Activated T-helper 2 cell treated with anti-CD3 and anti-CD28 coated beads, Interferon-gamma antibody, Interleukin-2, Interleukin-4, amounts not matched to agents 10 μg/mL and 5 μg/mL and 100 μg/mL, durations not matched to agents 14 hours and 24 hours and 36 hours (primary cell): ENCODE data around the gene KIDINS220. TPM values are rescaled to one million over a fixed set of nuclear protein-coding genes. Genes with fewer than 3 reads are reported as not detected.
A peak's percentile ranks its signal among the peaks of the same experiment; 100 is the strongest.

Source experiments
- DNase-seq: peaks from one replicate; pipeline ENCODE4 v3.0.0; 2021; ENCODE audit warnings: low spot score
- H3K27ac Mint-ChIP-seq: one replicate; pipeline ENCODE4 v1.8.0; 2021; ENCODE audit warnings: mixed read lengths
- H3K27me3 Mint-ChIP-seq: one replicate; pipeline ENCODE4 v1.8.0; 2021; ENCODE audit warnings: low read depth, mixed read lengths
- H3K36me3 Mint-ChIP-seq: one replicate; pipeline ENCODE4 v1.8.0; 2021; ENCODE audit warnings: low read depth, mixed read lengths
- H3K4me1 Mint-ChIP-seq: one replicate; pipeline ENCODE4 v1.8.0; 2021; ENCODE audit warnings: low read depth, mixed read lengths
- H3K4me3 Mint-ChIP-seq: one replicate; pipeline ENCODE4 v1.8.0; 2021; ENCODE audit warnings: low read depth, mild to moderate bottlenecking, moderate library complexity, mixed read lengths
- H3K9me3 Mint-ChIP-seq: one replicate; pipeline ENCODE4 v1.8.0; 2021; ENCODE audit warnings: mixed read lengths
- intact Hi-C: fragments of 100-400 bp; cut with micrococcal nuclease; formaldehyde crosslinking; loops from one replicate; pipeline ENCODE4 v1.15.1; 2023
- total RNA-seq: library from RNA; stranded (reverse); gene quantifications from 2 replicates; pipeline ENCODE4 v1.2.3, GENCODE V29; 2022

Gene KIDINS220
- 24.7 and 26.1 TPM in 2 replicates for total RNA-seq

GRCh38 chr2:8836971-8837794, at the start of gene KIDINS220:
TSS of gene KIDINS220 (minus strand) at chr2:8837613. CDS start at chr2:8827093, 10,520 bp downstream.
- Mint-ChIP-seq H3K27ac (peak within 1 kb of the TSS; percentile 96), H3K36me3 (no peaks in the 10 kb centered on the region), H3K9me3 (no peaks in the 10 kb centered on the region), H3K27me3 (peaks cover 13% of the 10 kb centered on the region), H3K4me1 (peaks cover 18% of the 10 kb centered on the region), H3K4me3 (peak within 1 kb of the TSS; percentile 99)
- peak; percentile 78 for DNase-seq
- intact Hi-C loops, result loop anchor here (5.0 kb wide), 1 partner anchor 1975 kb away; the partner anchor contains the start of gene PDIA6

DNA sequence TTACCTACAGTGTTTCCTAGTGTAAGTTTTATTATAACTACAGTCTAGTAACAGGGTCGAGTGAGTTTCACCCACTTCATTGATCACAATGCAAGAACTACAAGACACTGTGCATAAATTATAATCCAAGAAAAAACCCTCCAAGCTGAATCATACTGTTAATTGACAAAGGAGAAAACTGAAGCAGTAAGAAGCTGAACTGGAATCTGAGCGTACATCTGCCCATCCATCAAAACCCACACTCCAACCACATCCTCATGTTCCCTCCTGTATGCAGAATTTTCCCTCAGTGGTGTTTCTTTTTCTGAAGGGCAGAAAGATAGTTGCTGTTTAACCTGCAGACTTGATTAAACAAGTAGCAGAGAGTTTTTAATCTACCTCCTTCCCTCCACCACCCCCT, 49.5 kb upstream of the KIDINS220 start:
- Mint-ChIP-seq H3K9me3 (no peaks in the 10 kb centered on the region), H3K36me3 (no peaks in the 10 kb centered on the region), H3K27ac (no peak overlapping the region), H3K4me1 (no peaks in the 10 kb centered on the region), H3K27me3 (peaks cover 6% of the 10 kb centered on the region), H3K4me3 (no peak overlapping the region)
- no peak for DNase-seq
- intact Hi-C loops, result no loop called here

DNA sequence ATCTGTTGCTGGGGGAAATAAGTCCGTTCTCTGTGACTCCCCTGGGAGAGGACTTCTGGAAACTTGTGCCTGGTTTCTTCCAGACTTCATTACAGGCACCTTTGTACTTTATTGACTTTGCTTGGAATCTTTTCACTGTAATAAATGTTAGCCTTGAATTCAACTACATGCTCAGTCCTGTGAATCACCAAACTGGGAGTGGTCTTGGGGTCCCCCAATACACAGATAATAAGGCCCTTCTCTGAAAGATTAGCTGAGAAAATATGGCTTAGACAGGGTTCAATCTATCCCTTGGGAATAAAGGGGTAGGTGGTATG, 48.7 kb upstream of the KIDINS220 start:
- no peak for DNase-seq
- Mint-ChIP-seq H3K4me1 (no peaks in the 10 kb centered on the region), H3K9me3 (no peaks in the 10 kb centered on the region), H3K27ac (no peak overlapping the region), H3K4me3 (no peak overlapping the region), H3K27me3 (peaks cover 6% of the 10 kb centered on the region), H3K36me3 (no peaks in the 10 kb centered on the region)
- intact Hi-C loops, result no loop called here

GRCh38 chr2:8885449-8886201, 48.2 kb upstream of the KIDINS220 start:
- DNase-seq, result no peak
- H3K36me3 Mint-ChIP-seq, result no peaks in the 10 kb centered on the region
- no peaks in the 10 kb centered on the region for H3K4me1 Mint-ChIP-seq
- no peak overlapping the region for H3K27ac Mint-ChIP-seq
- H3K9me3 Mint-ChIP-seq, result no peaks in the 10 kb centered on the region
- intact Hi-C loops, result no loop called here
- peaks cover 6% of the 10 kb centered on the region for H3K27me3 Mint-ChIP-seq
- H3K4me3 Mint-ChIP-seq, result no peak overlapping the region

DNA sequence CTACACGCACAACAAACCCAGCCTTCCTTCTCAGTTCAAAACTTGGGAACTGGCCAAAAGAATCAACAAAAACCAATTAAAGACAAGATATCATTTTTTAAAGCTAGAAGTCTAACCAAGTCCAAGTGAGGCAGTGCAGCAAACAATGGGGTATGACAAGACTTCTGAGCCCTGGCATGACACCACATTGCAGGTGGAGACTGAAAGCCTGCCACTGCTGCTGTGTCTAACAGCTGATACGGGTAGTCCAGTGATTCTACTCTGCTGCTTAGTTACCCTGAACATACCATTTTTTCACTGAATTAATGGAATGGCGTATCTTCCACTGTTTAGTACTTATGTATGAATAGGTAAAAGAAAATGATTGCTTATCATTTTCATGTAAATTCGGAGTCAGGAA, 47.4 kb upstream of the KIDINS220 start:
- no peak overlapping the region for H3K27ac Mint-ChIP-seq
- no peak for DNase-seq
- H3K4me1 Mint-ChIP-seq, result no peaks in the 10 kb centered on the region
- H3K4me3 Mint-ChIP-seq, result no peak overlapping the region
- H3K9me3 Mint-ChIP-seq, result no peaks in the 10 kb centered on the region
- H3K36me3 Mint-ChIP-seq, result no peaks in the 10 kb centered on the region
- intact Hi-C loops, result no loop called here
- peaks cover 6% of the 10 kb centered on the region for H3K27me3 Mint-ChIP-seq

DNA sequence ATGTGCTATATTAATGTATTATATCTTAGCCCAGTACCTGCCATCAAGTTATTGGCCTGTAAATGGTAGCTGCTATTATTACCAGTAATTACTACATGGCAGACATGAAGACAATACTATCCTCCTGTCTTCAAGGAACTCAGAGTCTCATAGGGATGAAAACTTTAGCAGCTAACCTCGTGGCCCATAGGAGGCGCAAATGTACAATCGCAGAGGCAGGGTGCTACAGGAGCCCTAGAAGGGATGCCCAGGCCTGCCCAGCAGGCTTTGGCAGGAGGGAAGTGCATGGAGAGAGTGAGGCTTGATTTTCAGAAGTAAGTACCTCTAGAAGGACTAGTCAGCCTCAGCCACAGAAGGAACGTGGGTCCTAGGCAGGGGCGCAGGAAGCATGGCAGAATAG, 44.7 kb upstream of the KIDINS220 start:
- no peak for DNase-seq

DNA sequence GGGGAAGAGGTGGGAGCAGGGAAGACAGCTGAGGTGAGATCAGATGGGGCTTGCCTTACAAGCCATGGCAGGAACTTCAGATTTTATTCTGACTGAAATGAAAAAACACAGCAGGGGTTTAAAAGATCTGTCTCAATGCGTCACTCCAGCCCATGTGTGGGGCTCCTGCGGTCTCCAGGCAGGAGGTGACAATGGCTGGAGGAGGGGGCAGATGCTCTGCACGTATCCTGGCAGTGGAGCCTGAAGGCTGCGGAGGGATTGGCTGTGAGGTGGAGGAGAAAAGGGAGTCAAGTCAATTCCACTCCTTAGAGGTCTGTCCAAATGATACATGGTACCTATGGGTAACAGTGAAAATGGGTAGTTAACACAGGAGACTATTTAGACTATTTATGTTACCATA, 40.5 kb upstream of the KIDINS220 start:
- H3K4me3 Mint-ChIP-seq, result no peak overlapping the region
- H3K4me1 Mint-ChIP-seq, result no peaks in the 10 kb centered on the region
- intact Hi-C loops, result no loop called here
- no peaks in the 10 kb centered on the region for H3K9me3 Mint-ChIP-seq
- no peaks in the 10 kb centered on the region for H3K36me3 Mint-ChIP-seq
- DNase-seq, result no peak
- peaks cover 2% of the 10 kb centered on the region for H3K27me3 Mint-ChIP-seq
- H3K27ac Mint-ChIP-seq, result no peak overlapping the region

More for the DNA sequence above, 44.7 kb upstream of the KIDINS220 start:
- H3K9me3 Mint-ChIP-seq, result no peaks in the 10 kb centered on the region
- H3K27me3 Mint-ChIP-seq, result peaks cover 4% of the 10 kb centered on the region
- intact Hi-C loops, result no loop called here
- no peak overlapping the region for H3K4me3 Mint-ChIP-seq
- H3K27ac Mint-ChIP-seq, result no peak overlapping the region
- no peaks in the 10 kb centered on the region for H3K4me1 Mint-ChIP-seq
- H3K36me3 Mint-ChIP-seq, result no peaks in the 10 kb centered on the region

DNA sequence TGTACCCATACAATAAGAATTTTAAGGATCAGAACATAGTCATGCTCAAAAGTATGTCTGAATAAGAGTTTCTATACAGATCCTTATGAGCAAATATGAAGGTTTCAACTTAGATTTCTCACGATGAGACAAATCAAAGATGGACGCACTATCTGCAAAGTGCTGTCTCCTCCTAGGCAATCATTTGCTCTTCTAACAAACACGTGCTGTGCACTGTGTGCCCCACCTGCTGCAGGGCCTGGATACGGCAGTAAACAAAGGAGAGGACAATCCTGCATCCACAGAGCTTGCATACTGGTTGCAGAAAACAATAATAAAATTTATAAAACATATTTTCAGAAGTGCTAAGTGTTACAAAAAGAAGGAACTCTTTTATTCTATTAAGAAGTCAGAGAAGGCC, 39.9 kb upstream of the KIDINS220 start:
- H3K27me3 Mint-ChIP-seq, result peaks cover 2% of the 10 kb centered on the region
- no peaks in the 10 kb centered on the region for H3K36me3 Mint-ChIP-seq
- no peaks in the 10 kb centered on the region for H3K9me3 Mint-ChIP-seq

DNA sequence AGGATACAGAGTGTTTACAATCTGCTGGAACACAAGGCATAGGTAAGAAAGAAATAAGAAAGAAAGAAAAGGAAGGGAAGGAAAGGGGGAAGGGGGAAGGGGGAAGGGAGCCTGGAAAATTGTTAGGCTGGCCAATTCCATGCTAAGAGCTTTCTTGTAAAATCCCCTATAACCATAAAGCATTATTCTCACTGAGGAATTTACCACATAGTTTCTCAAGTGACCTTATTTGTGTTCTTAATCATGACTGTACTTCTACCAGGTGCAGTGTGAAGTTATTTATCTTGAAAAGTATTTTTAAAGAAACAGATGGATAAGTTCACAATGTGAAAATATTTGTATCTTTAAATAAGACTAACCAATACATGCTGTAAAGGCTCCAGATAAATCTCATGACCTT, 39.2 kb upstream of the KIDINS220 start:
- Mint-ChIP-seq H3K27ac (no peak overlapping the region), H3K4me3 (no peak overlapping the region), H3K9me3 (no peaks in the 10 kb centered on the region), H3K4me1 (no peaks in the 10 kb centered on the region), H3K27me3 (peaks cover 2% of the 10 kb centered on the region), H3K36me3 (no peaks in the 10 kb centered on the region)
- no peak for DNase-seq
- intact Hi-C loops, result no loop called here

More for the DNA sequence above, 39.9 kb upstream of the KIDINS220 start:
- no peak overlapping the region for H3K4me3 Mint-ChIP-seq
- no peak for DNase-seq
- no peaks in the 10 kb centered on the region for H3K4me1 Mint-ChIP-seq
- H3K27ac Mint-ChIP-seq, result no peak overlapping the region
- intact Hi-C loops, result no loop called here

GRCh38 chr2:8872821-8873432, 35.5 kb upstream of the KIDINS220 start:
- intact Hi-C loops, result loop anchor here (5.0 kb wide), 1 partner anchor 264 kb away; no protein-coding TSS in a partner anchor
- peaks cover 4% of the 10 kb centered on the region for H3K27me3 Mint-ChIP-seq
- no peaks in the 10 kb centered on the region for H3K4me1 Mint-ChIP-seq
- no peaks in the 10 kb centered on the region for H3K36me3 Mint-ChIP-seq
- H3K4me3 Mint-ChIP-seq, result no peak overlapping the region
- DNase-seq, result no peak
- H3K9me3 Mint-ChIP-seq, result no peaks in the 10 kb centered on the region
- no peak overlapping the region for H3K27ac Mint-ChIP-seq

- Mint-ChIP-seq H3K4me3 (no peak overlapping the region), H3K27me3 (peaks cover 5% of the 10 kb centered on the region), H3K36me3 (no peaks in the 10 kb centered on the region), H3K4me1 (no peaks in the 10 kb centered on the region), H3K27ac (no peak overlapping the region), H3K9me3 (no peaks in the 10 kb centered on the region)
- intact Hi-C loops, result loop anchor here (5.0 kb wide), 1 partner anchor 267 kb away; no protein-coding TSS in a partner anchor
- DNase-seq, result no peak
Observed at GRCh38 chr2:8870441-8870840, 33.0 kb upstream of the KIDINS220 start.

DNA sequence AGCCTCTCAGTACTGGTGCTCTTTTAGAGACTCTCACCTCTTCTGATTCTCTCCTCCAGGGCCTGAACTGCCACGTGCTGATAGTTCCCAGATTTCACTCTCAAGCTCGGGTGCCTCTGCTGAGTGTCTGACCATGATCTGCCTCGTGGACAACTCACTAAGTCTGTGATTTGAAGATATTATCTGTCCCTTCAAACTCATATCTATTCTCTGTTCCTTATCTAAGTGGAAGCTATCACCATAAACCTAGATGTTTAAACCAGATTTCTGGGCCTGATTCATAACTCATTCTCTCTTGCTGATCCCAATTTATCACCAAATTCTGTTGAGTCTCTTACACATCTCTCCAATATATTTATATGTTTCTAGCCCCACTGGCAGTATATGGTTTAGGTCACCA, 29.9 kb upstream of the KIDINS220 start:
- no peak for DNase-seq
- Mint-ChIP-seq H3K9me3 (no peaks in the 10 kb centered on the region), H3K4me3 (no peak overlapping the region), H3K36me3 (no peaks in the 10 kb centered on the region), H3K4me1 (no peaks in the 10 kb centered on the region), H3K27ac (no peak overlapping the region), H3K27me3 (peaks cover 14% of the 10 kb centered on the region)
- intact Hi-C loops, result no loop called here
